ENCODE measurements around the gene KIF26B.

The KIF26B gene

DNA sequence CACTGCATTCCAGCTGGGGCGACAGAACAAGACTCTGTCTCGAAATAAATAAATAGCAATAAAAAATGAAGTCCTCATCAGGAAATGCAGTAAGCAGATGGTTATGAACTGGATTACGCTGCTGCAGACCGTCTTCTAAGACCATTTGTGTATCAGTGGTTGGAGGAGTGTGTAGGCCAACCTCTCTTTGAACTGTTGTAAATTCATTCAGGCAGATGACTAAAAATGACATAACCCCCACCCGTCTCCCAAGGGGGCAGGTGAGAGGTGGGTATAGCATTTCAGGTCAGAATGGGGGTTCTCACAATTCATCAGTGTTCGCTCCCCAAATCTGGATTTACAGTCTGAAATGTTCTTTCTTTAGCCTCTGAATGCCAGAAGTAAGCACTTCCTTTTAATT lies 177.3 kb downstream of the KIF26B start:
- DNase-seq = no peak
- H3K9me2 ChIP-seq (replicated peaks; ENCODE audit: insufficient read depth, low read length) = no peaks in the 10 kb centered on the region
- no peak overlapping the region for H3K9ac ChIP-seq (ENCODE audit: low read length)
- no peaks in the 10 kb centered on the region for H3F3A ChIP-seq (ENCODE audit: insufficient read depth, low read length)
- H3K4me3 ChIP-seq (ENCODE audit: low read length) = no peak overlapping the region
- no peaks in the 10 kb centered on the region for H3K27me3 ChIP-seq (replicated peaks; ENCODE audit: insufficient read depth, low read length)
- no peak overlapping the region for H2AFZ ChIP-seq (ENCODE audit: low read length)
- H3K79me2 ChIP-seq (ENCODE audit: low read length) = no peaks in the 10 kb centered on the region
- H3K9me3 ChIP-seq (replicated peaks; ENCODE audit: insufficient read depth, low read length) = no peaks in the 10 kb centered on the region
- no peaks in the 10 kb centered on the region for H3K36me3 ChIP-seq (replicated peaks; ENCODE audit: insufficient read depth, low read length)
- no peak overlapping the region for H3K4me2 ChIP-seq (ENCODE audit: low read depth, low read length)
- TF ChIP-seq, protein P1, sequence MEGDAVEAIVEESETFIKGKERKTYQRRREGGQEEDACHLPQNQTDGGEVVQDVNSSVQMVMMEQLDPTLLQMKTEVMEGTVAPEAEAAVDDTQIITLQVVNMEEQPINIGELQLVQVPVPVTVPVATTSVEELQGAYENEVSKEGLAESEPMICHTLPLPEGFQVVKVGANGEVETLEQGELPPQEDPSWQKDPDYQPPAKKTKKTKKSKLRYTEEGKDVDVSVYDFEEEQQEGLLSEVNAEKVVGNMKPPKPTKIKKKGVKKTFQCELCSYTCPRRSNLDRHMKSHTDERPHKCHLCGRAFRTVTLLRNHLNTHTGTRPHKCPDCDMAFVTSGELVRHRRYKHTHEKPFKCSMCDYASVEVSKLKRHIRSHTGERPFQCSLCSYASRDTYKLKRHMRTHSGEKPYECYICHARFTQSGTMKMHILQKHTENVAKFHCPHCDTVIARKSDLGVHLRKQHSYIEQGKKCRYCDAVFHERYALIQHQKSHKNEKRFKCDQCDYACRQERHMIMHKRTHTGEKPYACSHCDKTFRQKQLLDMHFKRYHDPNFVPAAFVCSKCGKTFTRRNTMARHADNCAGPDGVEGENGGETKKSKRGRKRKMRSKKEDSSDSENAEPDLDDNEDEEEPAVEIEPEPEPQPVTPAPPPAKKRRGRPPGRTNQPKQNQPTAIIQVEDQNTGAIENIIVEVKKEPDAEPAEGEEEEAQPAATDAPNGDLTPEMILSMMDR (IDR thresholded peaks at IDR 0.05; ENCODE audit: low read length) = no peak
- no peak for TF ChIP-seq EZH2phosphoT487 (IDR thresholded peaks at IDR 0.05; ENCODE audit: low read length)
- no peak for TF ChIP-seq EZH2 (optimal IDR thresholded peaks at IDR 0.05; ENCODE audit: low read depth, low read length)
- no peak overlapping the region for H3K27ac ChIP-seq (ENCODE audit: low read length)
- no peaks in the 10 kb centered on the region for H3K4me1 ChIP-seq (ENCODE audit: low read length)
- H4K20me1 ChIP-seq (ENCODE audit: insufficient read depth, low read length) = no peaks in the 10 kb centered on the region

GRCh38 chr1:245332513-245332912 lies 177.7 kb downstream of the KIF26B start:
- H3K4me2 ChIP-seq (ENCODE audit: low read depth, low read length) = no peak overlapping the region
- H3K79me2 ChIP-seq (ENCODE audit: low read length) = no peaks in the 10 kb centered on the region
- TF ChIP-seq EZH2 (optimal IDR thresholded peaks at IDR 0.05; ENCODE audit: low read depth, low read length) (no peak), EZH2phosphoT487 (IDR thresholded peaks at IDR 0.05; ENCODE audit: low read length) (no peak)
- TF ChIP-seq, protein P1 (IDR thresholded peaks at IDR 0.05; ENCODE audit: low read length) = no peak
- DNase-seq = no peak
- H3F3A ChIP-seq (ENCODE audit: insufficient read depth, low read length) = no peaks in the 10 kb centered on the region
- no peak overlapping the region for H2AFZ ChIP-seq (ENCODE audit: low read length)
- H3K4me1 ChIP-seq (ENCODE audit: low read length) = no peaks in the 10 kb centered on the region
- H3K36me3 ChIP-seq (replicated peaks; ENCODE audit: insufficient read depth, low read length) = no peaks in the 10 kb centered on the region
- H4K20me1 ChIP-seq (ENCODE audit: insufficient read depth, low read length) = no peaks in the 10 kb centered on the region
- no peak overlapping the region for H3K4me3 ChIP-seq (ENCODE audit: low read length)
- no peak overlapping the region for H3K9ac ChIP-seq (ENCODE audit: low read length)
- no peaks in the 10 kb centered on the region for H3K9me2 ChIP-seq (replicated peaks; ENCODE audit: insufficient read depth, low read length)
- H3K27ac ChIP-seq (ENCODE audit: low read length) = no peak overlapping the region
- no peaks in the 10 kb centered on the region for H3K9me3 ChIP-seq (replicated peaks; ENCODE audit: insufficient read depth, low read length)
- no peaks in the 10 kb centered on the region for H3K27me3 ChIP-seq (replicated peaks; ENCODE audit: insufficient read depth, low read length)

DNA sequence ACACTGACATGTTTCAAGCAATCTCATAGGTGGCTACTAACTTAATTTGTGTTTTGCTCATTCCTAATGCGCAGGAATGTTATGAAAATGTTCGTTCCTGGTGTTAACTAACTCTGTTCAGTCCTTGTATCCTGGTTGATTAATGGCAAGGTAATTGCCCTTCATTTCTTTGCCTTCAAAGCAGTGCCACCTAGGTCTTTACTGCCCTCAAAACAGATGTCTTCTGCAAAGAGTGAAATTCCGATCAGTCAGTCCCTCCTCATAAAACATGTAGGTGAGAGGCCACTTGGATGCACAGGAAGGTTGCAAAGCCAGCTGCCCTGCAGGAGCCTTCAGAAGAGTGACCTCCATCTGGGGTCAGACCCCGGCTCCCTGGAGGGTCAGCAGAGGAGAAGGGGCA lies 179.4 kb downstream of the KIF26B start:
- H3F3A ChIP-seq (ENCODE audit: insufficient read depth, low read length) = no peaks in the 10 kb centered on the region
- H2AFZ ChIP-seq (ENCODE audit: low read length) = no peak overlapping the region
- no peak overlapping the region for H3K9ac ChIP-seq (ENCODE audit: low read length)
- H3K27ac ChIP-seq (ENCODE audit: low read length) = no peak overlapping the region
- no peak overlapping the region for H3K4me3 ChIP-seq (ENCODE audit: low read length)
- H3K79me2 ChIP-seq (ENCODE audit: low read length) = no peaks in the 10 kb centered on the region
- no peaks in the 10 kb centered on the region for H3K27me3 ChIP-seq (replicated peaks; ENCODE audit: insufficient read depth, low read length)
- no peaks in the 10 kb centered on the region for H3K36me3 ChIP-seq (replicated peaks; ENCODE audit: insufficient read depth, low read length)
- DNase-seq = no peak
- H4K20me1 ChIP-seq (ENCODE audit: insufficient read depth, low read length) = no peaks in the 10 kb centered on the region
- no peaks in the 10 kb centered on the region for H3K9me2 ChIP-seq (replicated peaks; ENCODE audit: insufficient read depth, low read length)
- H3K9me3 ChIP-seq (replicated peaks; ENCODE audit: insufficient read depth, low read length) = no peaks in the 10 kb centered on the region
- no peaks in the 10 kb centered on the region for H3K4me1 ChIP-seq (ENCODE audit: low read length)
- H3K4me2 ChIP-seq (ENCODE audit: low read depth, low read length) = no peak overlapping the region
- TF ChIP-seq EZH2 (optimal IDR thresholded peaks at IDR 0.05; ENCODE audit: low read depth, low read length) = no peak
- no peak for TF ChIP-seq EZH2phosphoT487 (IDR thresholded peaks at IDR 0.05; ENCODE audit: low read length)
- TF ChIP-seq, protein P1 (IDR thresholded peaks at IDR 0.05; ENCODE audit: low read length) = no peak

Measured in MM.1S (cell line).